GM12872 (cell line): ENCODE measurements around the gene IGIP.

Source experiments
- CTCF ChIP-seq: IDR thresholded peaks from 3 replicates; pipeline ENCODE4 v1.5.1; 2011; ENCODE audit warnings: low read depth, mild to moderate bottlenecking, low read length, moderate library complexity; ENCODE audit not compliant: insufficient read depth

The IGIP gene

GRCh38 chr5:140125637-140126036 lies at the start of gene IGIP:
Gene IGIP (plus strand): TSS chr5:140125937. CDS start chr5:140128477, 2,540 bp downstream.
- no peak for TF ChIP-seq CTCF

GRCh38 chr5:140076142-140076541 lies 49.6 kb upstream of the IGIP start:
- TF ChIP-seq CTCF: no peak

GRCh38 chr5:140076788-140077187 lies 48.9 kb upstream of the IGIP start:
- TF ChIP-seq CTCF: no peak

GRCh38 chr5:140083120-140083519 lies 42.6 kb upstream of the IGIP start:
- TF ChIP-seq CTCF: no peak

GRCh38 chr5:140083650-140084049 lies 42.1 kb upstream of the IGIP start:
- TF ChIP-seq CTCF: no peak

GRCh38 chr5:140084541-140084940 lies 41.2 kb upstream of the IGIP start:
- no peak for TF ChIP-seq CTCF

GRCh38 chr5:140090251-140090650 lies 35.5 kb upstream of the IGIP start:
- no peak for TF ChIP-seq CTCF

- no peak for TF ChIP-seq CTCF
Observed at GRCh38 chr5:140093179-140093578, 32.6 kb upstream of the IGIP start.
